HepG2 (cell line): ENCODE results near the gene RELB. TPM values are rescaled to one million over a fixed set of nuclear protein-coding genes. Genes with fewer than 3 reads are reported as not detected.

Source experiments
- ARHGAP35 ChIP-seq: sonication (generic); formaldehyde crosslinking; IDR thresholded peaks from 2 replicates; pipeline ENCODE4 v1.9.0; 2022; ENCODE audit warnings: mild to moderate bottlenecking, inconsistent platforms, moderate library complexity, missing genetic modification reagents, borderline replicate concordance
- KLF6 ChIP-seq: IDR thresholded peaks from 2 replicates; pipeline ENCODE4 v1.8.0; 2016; ENCODE audit warnings: missing biosample characterization, missing genetic modification reagents
- NKX3-1 ChIP-seq: sonication (generic); formaldehyde crosslinking; IDR thresholded peaks from 2 replicates; pipeline ENCODE4 v1.5.0; 2020; ENCODE audit warnings: missing genetic modification reagents
- POLR2A ChIP-seq, 2 experiments: IDR thresholded peaks; 2 replicates each; pipeline ENCODE4 v1.6.1; 2011; ENCODE audit warnings: low read depth in 2 of 2, low read length in 2 of 2, mild to moderate bottlenecking in 1 of 2, moderate library complexity in 1 of 2; ENCODE audit not compliant: insufficient read depth in 1 of 2
- RBFOX2 ChIP-seq: fragments of 200-400 bp; formaldehyde crosslinking; IDR thresholded peaks from 2 replicates; pipeline ENCODE4 v1.6.1; 2017; ENCODE audit warnings: low read depth, mild to moderate bottlenecking, low read length
- SOX5 ChIP-seq: IDR thresholded peaks from 2 replicates; pipeline ENCODE4 v1.6.1; 2016; ENCODE audit warnings: borderline replicate concordance
- THAP11 ChIP-seq: IDR thresholded peaks from 2 replicates; pipeline ENCODE4 v1.6.1; 2016; ENCODE audit warnings: missing biosample characterization, missing genetic modification reagents
- TRIM24 ChIP-seq: sonication (generic); formaldehyde crosslinking; IDR thresholded peaks from 2 replicates; pipeline ENCODE4 v1.8.0; 2022; ENCODE audit warnings: mild to moderate bottlenecking, missing genetic modification reagents
- ZNF337 ChIP-seq: sonication (generic); formaldehyde crosslinking; IDR thresholded peaks from 2 replicates; pipeline ENCODE4 v1.5.1; 2020; ENCODE audit warnings: missing genetic modification reagents, low read depth, mild to moderate bottlenecking, borderline replicate concordance
- ZNF446 ChIP-seq: sonication (generic); formaldehyde crosslinking; IDR thresholded peaks from 2 replicates; pipeline ENCODE4 v1.5.0; 2020; ENCODE audit warnings: mild to moderate bottlenecking, missing genetic modification reagents
- ZNF460 ChIP-seq: sonication (generic); formaldehyde crosslinking; IDR thresholded peaks from 2 replicates; pipeline ENCODE4 v1.5.1; 2020; ENCODE audit warnings: missing genetic modification reagents, mild to moderate bottlenecking, borderline replicate concordance
- ZNF563 ChIP-seq: sonication (generic); formaldehyde crosslinking; IDR thresholded peaks from 2 replicates; pipeline ENCODE4 v1.8.0; 2022; ENCODE audit warnings: mild to moderate bottlenecking, moderate library complexity, missing genetic modification reagents
- ZNF772 ChIP-seq: sonication (generic); formaldehyde crosslinking; IDR thresholded peaks from 2 replicates; pipeline ENCODE4 v1.5.0; 2020; ENCODE audit warnings: mild to moderate bottlenecking, missing genetic modification reagents
- ZNF790 ChIP-seq: sonication (generic); formaldehyde crosslinking; IDR thresholded peaks from 2 replicates; pipeline ENCODE4 v1.8.0; 2022; ENCODE audit warnings: missing genetic modification reagents, mild to moderate bottlenecking, borderline replicate concordance
- ZSCAN31 ChIP-seq: sonication (generic); formaldehyde crosslinking; IDR thresholded peaks from 2 replicates; pipeline ENCODE4 v1.5.0; 2020; ENCODE audit warnings: low read depth, mild to moderate bottlenecking, missing genetic modification reagents
- polyA plus RNA-seq, 8 experiments: library from polyadenylated mRNA; depleted of rRNA in 3 of 8; stranded (reverse) in 7 of 8; unstranded in 1 of 8; fragments of >200 nt; fragmentation: Illumina TruSeq in 4 of 8; extraction: Trizol in 4 of 8; gene quantifications; 2 replicates each; pipeline versions ENCODE4 v1.2.1 to v1.2.3, GENCODE V29; 2011 to 2016; ENCODE audit warnings: low read depth in 4 of 8, missing spikeins in 1 of 8, mixed read lengths in 1 of 8; ENCODE audit not compliant: insufficient read depth in 1 of 8
- total RNA-seq, 5 experiments: library from RNA; depleted of rRNA; stranded (reverse); fragments of >200 nt; fragmentation: Illumina TruSeq; extraction: Trizol; gene quantifications; 2 replicates each; pipeline ENCODE4 v1.2.3, GENCODE V29; 2016; ENCODE audit warnings: low read depth in 1 of 5
- TF ChIP-seq, protein P1 (sequence below): sonication (generic); formaldehyde crosslinking; IDR thresholded peaks from 2 replicates; pipeline ENCODE4 v1.4.0; 2020; ENCODE audit warnings: low read depth, mild to moderate bottlenecking, missing genetic modification reagents
- TF ChIP-seq, protein P2 (sequence below): sonication (generic); formaldehyde crosslinking; IDR thresholded peaks from 2 replicates; pipeline ENCODE4 v1.5.0; 2020; ENCODE audit warnings: mild to moderate bottlenecking, missing genetic modification reagents, borderline replicate concordance
- TF ChIP-seq, protein P3 (sequence below): sonication (generic); formaldehyde crosslinking; IDR thresholded peaks from 2 replicates; pipeline ENCODE4 v1.4.0; 2020; ENCODE audit warnings: missing genetic modification reagents
- TF ChIP-seq, protein P4 (sequence below): sonication (generic); formaldehyde crosslinking; IDR thresholded peaks from 2 replicates; pipeline ENCODE4 v1.5.1; 2020; ENCODE audit warnings: mild to moderate bottlenecking, missing genetic modification reagents, moderate library complexity

The RELB gene
- total and polyA plus RNA-seq, 2 of the 13 experiments (the other 11 are each of a cell fraction or from before 2014, with no cell fraction given) = 1.9 to 3.5 TPM

DNA sequence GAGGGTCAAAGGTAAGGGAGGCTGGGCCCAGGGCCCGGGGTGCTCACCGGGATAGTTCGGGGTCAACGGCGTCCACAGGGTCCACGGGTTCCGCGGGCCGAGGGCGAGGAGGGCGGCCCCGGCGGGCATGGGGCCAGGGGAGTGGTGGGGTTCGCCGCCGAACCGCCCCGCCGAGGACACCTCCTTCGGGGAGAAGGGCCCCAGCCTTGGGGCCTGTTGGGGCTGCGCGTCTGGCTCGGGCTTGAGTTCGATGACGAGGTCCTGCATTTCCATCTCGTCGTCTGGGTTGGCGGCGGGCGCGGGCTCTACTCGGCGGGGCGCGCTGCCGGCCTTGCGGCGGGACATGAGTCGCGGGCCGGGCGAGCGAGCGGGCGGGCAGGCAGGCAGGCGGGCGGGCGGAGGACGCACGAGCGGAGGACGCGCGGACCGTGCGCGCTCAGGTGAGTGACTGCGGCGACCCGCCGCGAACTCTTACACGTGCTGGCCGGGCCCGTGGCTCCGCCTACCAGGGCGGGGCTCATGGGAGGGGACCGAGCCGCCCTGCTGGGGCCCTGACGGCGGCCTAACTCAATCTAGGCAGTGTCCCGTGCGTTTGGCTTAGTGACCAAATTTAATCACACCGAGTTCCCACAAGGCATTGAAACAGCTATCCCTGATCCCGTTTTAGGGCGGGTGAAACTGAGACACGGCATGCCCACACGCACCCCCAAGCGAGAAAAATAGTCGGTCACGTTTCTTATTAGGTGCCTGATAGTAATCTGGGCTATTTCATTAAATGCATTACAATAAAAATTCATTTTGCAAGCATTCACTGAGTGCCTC is 75.0 kb downstream of the RELB start, which contains the start of gene ZNF296 (continued):
- TF ChIP-seq ARHGAP35 (CRISPR knock-in tag) (no peak), NKX3-1 (0 out of 2 replicates have a peak, but pooled peaks have one; percentile 16), TRIM24 (no peak), POLR2A (IDR thresholded peaks at IDR 0.05; ENCODE audit: insufficient read depth in 1 of 2, low read depth in 2 of 2, low read length in 2 of 2) (peak; percentile 71 to 93), RBFOX2 (peak; percentile 82), ZNF337 (no peak), SOX5 (CRISPR knock-in tag) (peak; percentile 25; the same call in 1 of the 2 replicates), ZNF446 (CRISPR knock-in tag) (0 out of 2 replicates have a peak, but pooled peaks have one; percentile 75), ZSCAN31 (peak; percentile 76; the same call in 1 of the 2 replicates), THAP11 (peak; percentile 51; the same call in 1 of the 2 replicates), ZNF790 (0 out of 2 replicates have a peak, but pooled peaks have one; percentile 37), ZNF772 (CRISPR knock-in tag) (0 out of 2 replicates have a peak, but pooled peaks have one; percentile 65), ZNF460 (no peak), KLF6 (peak; percentile 77; the same call in 1 of the 2 replicates), ZNF563 (CRISPR knock-in tag) (peak; percentile 85)
- TF ChIP-seq, protein P1, sequence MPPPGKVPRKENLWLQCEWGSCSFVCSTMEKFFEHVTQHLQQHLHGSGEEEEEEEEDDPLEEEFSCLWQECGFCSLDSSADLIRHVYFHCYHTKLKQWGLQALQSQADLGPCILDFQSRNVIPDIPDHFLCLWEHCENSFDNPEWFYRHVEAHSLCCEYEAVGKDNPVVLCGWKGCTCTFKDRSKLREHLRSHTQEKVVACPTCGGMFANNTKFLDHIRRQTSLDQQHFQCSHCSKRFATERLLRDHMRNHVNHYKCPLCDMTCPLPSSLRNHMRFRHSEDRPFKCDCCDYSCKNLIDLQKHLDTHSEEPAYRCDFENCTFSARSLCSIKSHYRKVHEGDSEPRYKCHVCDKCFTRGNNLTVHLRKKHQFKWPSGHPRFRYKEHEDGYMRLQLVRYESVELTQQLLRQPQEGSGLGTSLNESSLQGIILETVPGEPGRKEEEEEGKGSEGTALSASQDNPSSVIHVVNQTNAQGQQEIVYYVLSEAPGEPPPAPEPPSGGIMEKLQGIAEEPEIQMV (CRISPR knock-in tag) = peak; percentile 97
- TF ChIP-seq, protein P2, sequence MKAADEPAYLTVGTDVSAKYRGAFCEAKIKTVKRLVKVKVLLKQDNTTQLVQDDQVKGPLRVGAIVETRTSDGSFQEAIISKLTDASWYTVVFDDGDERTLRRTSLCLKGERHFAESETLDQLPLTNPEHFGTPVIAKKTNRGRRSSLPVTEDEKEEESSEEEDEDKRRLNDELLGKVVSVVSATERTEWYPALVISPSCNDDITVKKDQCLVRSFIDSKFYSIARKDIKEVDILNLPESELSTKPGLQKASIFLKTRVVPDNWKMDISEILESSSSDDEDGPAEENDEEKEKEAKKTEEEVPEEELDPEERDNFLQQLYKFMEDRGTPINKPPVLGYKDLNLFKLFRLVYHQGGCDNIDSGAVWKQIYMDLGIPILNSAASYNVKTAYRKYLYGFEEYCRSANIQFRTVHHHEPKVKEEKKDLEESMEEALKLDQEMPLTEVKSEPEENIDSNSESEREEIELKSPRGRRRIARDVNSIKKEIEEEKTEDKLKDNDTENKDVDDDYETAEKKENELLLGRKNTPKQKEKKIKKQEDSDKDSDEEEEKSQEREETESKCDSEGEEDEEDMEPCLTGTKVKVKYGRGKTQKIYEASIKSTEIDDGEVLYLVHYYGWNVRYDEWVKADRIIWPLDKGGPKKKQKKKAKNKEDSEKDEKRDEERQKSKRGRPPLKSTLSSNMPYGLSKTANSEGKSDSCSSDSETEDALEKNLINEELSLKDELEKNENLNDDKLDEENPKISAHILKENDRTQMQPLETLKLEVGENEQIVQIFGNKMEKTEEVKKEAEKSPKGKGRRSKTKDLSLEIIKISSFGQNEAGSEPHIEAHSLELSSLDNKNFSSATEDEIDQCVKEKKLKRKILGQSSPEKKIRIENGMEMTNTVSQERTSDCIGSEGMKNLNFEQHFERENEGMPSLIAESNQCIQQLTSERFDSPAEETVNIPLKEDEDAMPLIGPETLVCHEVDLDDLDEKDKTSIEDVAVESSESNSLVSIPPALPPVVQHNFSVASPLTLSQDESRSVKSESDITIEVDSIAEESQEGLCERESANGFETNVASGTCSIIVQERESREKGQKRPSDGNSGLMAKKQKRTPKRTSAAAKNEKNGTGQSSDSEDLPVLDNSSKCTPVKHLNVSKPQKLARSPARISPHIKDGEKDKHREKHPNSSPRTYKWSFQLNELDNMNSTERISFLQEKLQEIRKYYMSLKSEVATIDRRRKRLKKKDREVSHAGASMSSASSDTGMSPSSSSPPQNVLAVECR (CRISPR knock-in tag) = peak; percentile 84; the same call in 1 of the 2 replicates
- TF ChIP-seq, protein P3, sequence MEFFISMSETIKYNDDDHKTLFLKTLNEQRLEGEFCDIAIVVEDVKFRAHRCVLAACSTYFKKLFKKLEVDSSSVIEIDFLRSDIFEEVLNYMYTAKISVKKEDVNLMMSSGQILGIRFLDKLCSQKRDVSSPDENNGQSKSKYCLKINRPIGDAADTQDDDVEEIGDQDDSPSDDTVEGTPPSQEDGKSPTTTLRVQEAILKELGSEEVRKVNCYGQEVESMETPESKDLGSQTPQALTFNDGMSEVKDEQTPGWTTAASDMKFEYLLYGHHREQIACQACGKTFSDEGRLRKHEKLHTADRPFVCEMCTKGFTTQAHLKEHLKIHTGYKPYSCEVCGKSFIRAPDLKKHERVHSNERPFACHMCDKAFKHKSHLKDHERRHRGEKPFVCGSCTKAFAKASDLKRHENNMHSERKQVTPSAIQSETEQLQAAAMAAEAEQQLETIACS (CRISPR knock-in tag) = peak; percentile 84
- TF ChIP-seq, protein P4, sequence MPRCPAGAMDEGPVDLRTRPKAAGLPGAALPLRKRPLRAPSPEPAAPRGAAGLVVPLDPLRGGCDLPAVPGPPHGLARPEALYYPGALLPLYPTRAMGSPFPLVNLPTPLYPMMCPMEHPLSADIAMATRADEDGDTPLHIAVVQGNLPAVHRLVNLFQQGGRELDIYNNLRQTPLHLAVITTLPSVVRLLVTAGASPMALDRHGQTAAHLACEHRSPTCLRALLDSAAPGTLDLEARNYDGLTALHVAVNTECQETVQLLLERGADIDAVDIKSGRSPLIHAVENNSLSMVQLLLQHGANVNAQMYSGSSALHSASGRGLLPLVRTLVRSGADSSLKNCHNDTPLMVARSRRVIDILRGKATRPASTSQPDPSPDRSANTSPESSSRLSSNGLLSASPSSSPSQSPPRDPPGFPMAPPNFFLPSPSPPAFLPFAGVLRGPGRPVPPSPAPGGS (CRISPR knock-in tag) = 0 out of 2 replicates have a peak, but pooled peaks have one; percentile 49
